HepG2 (cell line): ENCODE measurements around the gene DENND2D. TPM values are rescaled to one million over a fixed set of nuclear protein-coding genes. Genes with fewer than 3 reads are reported as not detected.

Experiments used
- ATAC-seq: fragments of 200-7000 bp; cut with Tn5 transposase; 3 replicates; pipeline ENCODE4 v1.9.1; 2020; ENCODE audit warnings: mild to moderate bottlenecking, moderate library complexity
- BruUV-seq: library from RNA; stranded (reverse); fragments of 400-500 nt; replicated peaks from 2 replicates; lab custom pipeline; 2021; lab: Mats Ljungman, UMichigan
- CTCF ChIA-PET: fragments of 300-600 bp; formaldehyde crosslinking; extraction: SDS; loops from one replicate; lab custom pipeline; 2021; ENCODE audit warnings: low total read pairs, inconsistent platforms, low intra/inter-chr PET ratio; lab: Yijun Ruan, JAX
- POLR2A ChIA-PET: fragments of 350-600 bp; sonication (Branson Sonifier 250); formaldehyde crosslinking; loops from one replicate; lab custom pipeline; 2020; ENCODE audit warnings: antibody characterized with exemption, inconsistent platforms; lab: Yijun Ruan, JAX
- DNase-seq: peaks from one replicate; pipeline ENCODE4 v3.0.0-alpha.2; 2015; ENCODE audit warnings: low spot score
- FAIRE-seq: peaks from 3 replicates; lab custom pipeline; 2011; peaks lifted over from hg19 to GRCh38; lab: Jason Lieb, UNC
- H2AFZ ChIP-seq: one replicate; pipeline ENCODE4 v1.6.1; 2011; ENCODE audit warnings: low read length, inconsistent platforms
- H3K27ac ChIP-seq: fragments of 300-600 bp; 3 replicates; pipeline ENCODE4 v1.8.0; 2011; ENCODE audit warnings: mixed run types, mild to moderate bottlenecking, mixed read lengths, low read length, inconsistent platforms; ENCODE audit not compliant: insufficient read depth; ENCODE audit errors: extremely low read length
- H3K27me3 ChIP-seq, 2 experiments: fragments of 200-600 bp in 1 of 2; 2 replicates in 1 of 2; 3 replicates in 1 of 2; pipeline versions ENCODE4 v1.6.0 to v1.8.0; 2011; ENCODE audit warnings: low read length in 2 of 2, mild to moderate bottlenecking in 2 of 2, moderate library complexity in 2 of 2, inconsistent platforms in 1 of 2; ENCODE audit not compliant: insufficient read depth in 2 of 2, control insufficient read depth in 1 of 2
- H3K36me3 ChIP-seq, 2 experiments: fragments of 200-600 bp in 1 of 2; replicated peaks in 1 of 2; 2 replicates in 1 of 2; 3 replicates in 1 of 2; pipeline versions ENCODE4 v1.5.1 to v1.8.0; 2011; ENCODE audit warnings: low read length in 2 of 2, inconsistent platforms in 1 of 2; ENCODE audit not compliant: insufficient read depth in 2 of 2, control insufficient read depth in 1 of 2
- H3K4me1 ChIP-seq: 2 replicates; pipeline ENCODE4 v1.5.1; 2012; ENCODE audit warnings: low read length, inconsistent platforms; ENCODE audit not compliant: insufficient read depth
- H3K4me2 ChIP-seq: 2 replicates; pipeline ENCODE4 v1.6.0; 2011; ENCODE audit warnings: low read depth, low read length, inconsistent platforms
- H3K4me3 ChIP-seq, 3 experiments: fragments of 200-600 bp in 1 of 3; sonication (generic), shearing (Covaris generic) in 1 of 3; replicated peaks in 1 of 3; 2 replicates each; pipeline ENCODE4 v1.5.1; 2011 to 2016; ENCODE audit warnings: low read length in 3 of 3, inconsistent platforms in 2 of 3, low read depth in 2 of 3, mild to moderate bottlenecking in 2 of 3, control low read depth in 1 of 3, mixed read lengths in 1 of 3; ENCODE audit not compliant: insufficient read depth in 1 of 3
- H3K79me2 ChIP-seq: one replicate; pipeline ENCODE4 v1.6.1; 2011; ENCODE audit warnings: low read length, inconsistent platforms; ENCODE audit not compliant: insufficient read depth
- H3K9ac ChIP-seq: 2 replicates; pipeline ENCODE4 v1.6.0; 2011; ENCODE audit warnings: mild to moderate bottlenecking, low read depth, low read length, inconsistent platforms; ENCODE audit not compliant: insufficient read depth
- H3K9me3 ChIP-seq: 2 replicates; pipeline ENCODE4 v1.5.1; 2012; ENCODE audit warnings: mild to moderate bottlenecking, low read length
- H4K20me1 ChIP-seq: 2 replicates; pipeline ENCODE4 v1.6.0; 2011; ENCODE audit warnings: inconsistent platforms, mild to moderate bottlenecking, low read length, moderate library complexity; ENCODE audit not compliant: insufficient read depth
- CBFB ChIP-seq: sonication (generic); formaldehyde crosslinking; IDR thresholded peaks from 2 replicates; pipeline ENCODE4 v1.4.0; 2020; ENCODE audit warnings: missing genetic modification reagents
- GFI1 ChIP-seq: sonication (generic); formaldehyde crosslinking; IDR thresholded peaks from 2 replicates; pipeline ENCODE4 v1.5.0; 2020; ENCODE audit warnings: missing genetic modification reagents, mild to moderate bottlenecking, borderline replicate concordance
- HCFC1 ChIP-seq: fragments of 150-350 bp; IDR thresholded peaks from 2 replicates; pipeline ENCODE4 v1.6.1; 2014; ENCODE audit warnings: low read depth, low read length
- KDM5A ChIP-seq: fragments of 200-600 bp; sonication (generic); IDR thresholded peaks from 2 replicates; pipeline ENCODE4 v1.7.0; 2018; ENCODE audit warnings: antibody characterized with exemption, mild to moderate bottlenecking, low read length, borderline replicate concordance
- MAF1 ChIP-seq: sonication (generic); formaldehyde crosslinking; IDR thresholded peaks from 2 replicates; pipeline ENCODE4 v1.5.0; 2020; ENCODE audit warnings: missing genetic modification reagents, borderline replicate concordance
- MYNN ChIP-seq: sonication (generic); formaldehyde crosslinking; IDR thresholded peaks from 2 replicates; pipeline ENCODE4 v1.4.0; 2020; ENCODE audit warnings: mild to moderate bottlenecking, low read depth, missing genetic modification reagents
- NFKB2 ChIP-seq: sonication (generic); formaldehyde crosslinking; IDR thresholded peaks from 2 replicates; pipeline ENCODE4 v1.4.0; 2020; ENCODE audit warnings: missing genetic modification reagents, borderline replicate concordance
- NR1H2 ChIP-seq: sonication (generic); formaldehyde crosslinking; IDR thresholded peaks from 2 replicates; pipeline ENCODE4 v1.8.1; 2022; ENCODE audit warnings: low read depth, missing genetic modification reagents, borderline replicate concordance
- THAP8 ChIP-seq: sonication (generic); formaldehyde crosslinking; IDR thresholded peaks from 2 replicates; pipeline ENCODE4 v1.5.1; 2020; ENCODE audit warnings: missing genetic modification reagents, mild to moderate bottlenecking, borderline replicate concordance
- ZFAT ChIP-seq: sonication (generic); formaldehyde crosslinking; conservative IDR thresholded peaks from 2 replicates; pipeline ENCODE4 v1.8.1; 2023; ENCODE audit warnings: missing genetic modification reagents, inconsistent platforms
- ZNF282 ChIP-seq: fragments of 450-650 bp; IDR thresholded peaks from 2 replicates; pipeline ENCODE4 v1.6.1; 2018; ENCODE audit not compliant: partially characterized antibody
- ZNF326 ChIP-seq: sonication (generic); formaldehyde crosslinking; IDR thresholded peaks from 2 replicates; pipeline ENCODE4 v1.4.0; 2020; ENCODE audit warnings: missing genetic modification reagents, borderline replicate concordance
- ZNF34 ChIP-seq: sonication (generic); formaldehyde crosslinking; IDR thresholded peaks from 2 replicates; pipeline ENCODE4 v1.4.0; 2020; ENCODE audit warnings: mild to moderate bottlenecking, missing genetic modification reagents, borderline replicate concordance
- ZNF546 ChIP-seq: sonication (generic); formaldehyde crosslinking; conservative IDR thresholded peaks from 2 replicates; pipeline ENCODE4 v1.8.1; 2023; ENCODE audit warnings: mild to moderate bottlenecking, missing genetic modification reagents
- ZNF556 ChIP-seq: sonication (generic); formaldehyde crosslinking; IDR thresholded peaks from 2 replicates; pipeline ENCODE4 v1.4.0; 2020; ENCODE audit warnings: mild to moderate bottlenecking, missing genetic modification reagents, borderline replicate concordance
- ZNF609 ChIP-seq: sonication (generic); formaldehyde crosslinking; IDR thresholded peaks from 2 replicates; pipeline ENCODE4 v1.4.0; 2020; ENCODE audit warnings: mild to moderate bottlenecking, missing genetic modification reagents, borderline replicate concordance
- ZNF713 ChIP-seq: sonication (generic); formaldehyde crosslinking; IDR thresholded peaks from 2 replicates; pipeline ENCODE4 v1.4.0; 2020; ENCODE audit warnings: mild to moderate bottlenecking, missing genetic modification reagents
- ZNF792 ChIP-seq: IDR thresholded peaks from 2 replicates; pipeline ENCODE4 v1.6.1; 2016
- WGBS: methylation state at CpG from one replicate; pipeline ENCODE4 v1.1.6; 2017; ENCODE audit warnings: low lambda C conversion rate; 5-methylcytosine and 5-hydroxymethylcytosine counted together
- in situ Hi-C: cut with HindIII; loops from 2 replicates; pipeline ENCODE4 v1.10.0; 2017; ENCODE audit warnings: low pct_unique_long_range_greater_than_20kb; ENCODE audit not compliant: extremely low pct_ligation_motif_present
- intact Hi-C: fragments of 100-400 bp; cut with micrococcal nuclease; formaldehyde crosslinking; loops from one replicate; pipeline ENCODE4 v1.10.0; 2022; ENCODE audit not compliant: unreplicated experiment
- polyA plus RNA-seq, 8 experiments: library from polyadenylated mRNA; depleted of rRNA in 3 of 8; stranded (reverse) in 7 of 8; unstranded in 1 of 8; fragments of >200 nt; fragmentation: Illumina TruSeq in 4 of 8; extraction: Trizol in 4 of 8; gene quantifications; 2 replicates each; pipeline versions ENCODE4 v1.2.1 to v1.2.3, GENCODE V29; 2011 to 2016; ENCODE audit warnings: low read depth in 4 of 8, missing spikeins in 1 of 8, mixed read lengths in 1 of 8; ENCODE audit not compliant: insufficient read depth in 1 of 8
- total RNA-seq, 5 experiments: library from RNA; depleted of rRNA; stranded (reverse); fragments of >200 nt; fragmentation: Illumina TruSeq; extraction: Trizol; gene quantifications; 2 replicates each; pipeline ENCODE4 v1.2.3, GENCODE V29; 2016; ENCODE audit warnings: low read depth in 1 of 5

Gene DENND2D
- total and polyA plus RNA-seq, 2 of the 13 experiments (the other 11 are each of a cell fraction or from before 2014, with no cell fraction given): 0.04 TPM; not detected in 1

GRCh38 chr1:111199329-111199728 is 1.1 kb downstream of the DENND2D start:
- H3K27me3 ChIP-seq: no peaks in the 10 kb centered on the region
- ATAC-seq: no peak
- no peaks in the 10 kb centered on the region for H4K20me1 ChIP-seq
- H3K4me3 ChIP-seq: no peak overlapping the region
- POLR2A ChIA-PET: no interaction called here
- 72% methylated on average over 3 of the region's 3 CpGs for WGBS
- H3K79me2 ChIP-seq: no peaks in the 10 kb centered on the region
- H3K9me3 ChIP-seq: no peaks in the 10 kb centered on the region
- no peak overlapping the region for H3K9ac ChIP-seq
- intact Hi-C loops (no loop called here), in situ Hi-C loops (no loop called here)
- DNase-seq: no peak
- no peaks in the 10 kb centered on the region for H3K36me3 ChIP-seq
- H3K4me2 ChIP-seq: no peak overlapping the region
- no peak overlapping the region for H2AFZ ChIP-seq
- no peak for FAIRE-seq
- CTCF ChIA-PET: no interaction called here
- no TSS peak for BruUV-seq
- no peak overlapping the region for H3K27ac ChIP-seq
- H3K4me1 ChIP-seq: peaks cover 92% of the 10 kb centered on the region
- TF ChIP-seq ZNF556 (CRISPR knock-in tag) (no peak), KDM5A (no peak), NFKB2 (CRISPR knock-in tag) (no peak), ZNF792 (CRISPR knock-in tag) (no peak), MAF1 (CRISPR knock-in tag) (no peak), ZNF713 (CRISPR knock-in tag) (no peak), ZNF34 (no peak), NR1H2 (CRISPR knock-in tag) (no peak), CBFB (CRISPR knock-in tag) (no peak), HCFC1 (no peak), ZFAT (CRISPR knock-in tag) (no peak), ZNF326 (CRISPR knock-in tag) (no peak), ZNF282 (no peak), ZNF546 (CRISPR knock-in tag) (no peak), ZNF609 (no peak), GFI1 (CRISPR knock-in tag) (no peak), THAP8 (CRISPR knock-in tag) (no peak), MYNN (CRISPR knock-in tag) (no peak)
